HEK293 (cell line): Measurements from ENCODE around the gene KRTAP10-5.

Experiments
- CTCF ChIA-PET: fragments of 350-600 bp; formaldehyde crosslinking; extraction: SDS; loops from one replicate; lab custom pipeline; 2021; ENCODE audit warnings: antibody characterized with exemption; lab: Yijun Ruan, JAX
- POLR2A ChIA-PET: fragments of 300-600 bp; formaldehyde crosslinking; extraction: SDS; loops from one replicate; lab custom pipeline; 2020; ENCODE audit warnings: antibody characterized with exemption, inconsistent platforms; lab: Yijun Ruan, JAX
- H3K27ac ChIP-seq: fragments of 200-500 bp; sonication (Bioruptor generic); 2 replicates; pipeline ENCODE4 v1.5.1; 2014; ENCODE audit warnings: low read depth, low read length, control low read depth, inconsistent platforms; ENCODE audit errors: extremely low read depth
- H3K36me3 ChIP-seq, 2 experiments: fragments of 200-500 bp in 1 of 2; sonication (Bioruptor generic) in 1 of 2; 1 replicate in 1 of 2; 2 replicates in 1 of 2; pipeline ENCODE4 v1.5.1; 2014 to 2017; ENCODE audit warnings: inconsistent platforms in 2 of 2, low read length in 2 of 2; ENCODE audit not compliant: control insufficient read depth in 2 of 2, insufficient read depth in 1 of 2
- H3K4me1 ChIP-seq: fragments of 200-500 bp; sonication (Bioruptor generic); 2 replicates; pipeline ENCODE4 v1.5.1; 2014; ENCODE audit warnings: mild to moderate bottlenecking, low read length, inconsistent platforms; ENCODE audit not compliant: control insufficient read depth, insufficient read depth
- H3K4me3 ChIP-seq: 2 replicates; pipeline ENCODE4 v1.5.1; 2011; ENCODE audit warnings: low read depth, mild to moderate bottlenecking, control low read depth, low read length, moderate library complexity
- H3K9me3 ChIP-seq: fragments of 200-500 bp; sonication (Bioruptor generic); 2 replicates; pipeline ENCODE4 v1.5.1; 2014; ENCODE audit warnings: low read depth, low read length, inconsistent platforms; ENCODE audit not compliant: control insufficient read depth, insufficient read depth
- HIC1 ChIP-seq: fragments of 450-650 bp; formaldehyde crosslinking; IDR thresholded peaks from 2 replicates; pipeline ENCODE4 v1.5.1; 2016; ENCODE audit warnings: missing biosample characterization, missing genetic modification characterization
- MZF1 ChIP-seq: fragments of 450-650 bp; formaldehyde crosslinking; IDR thresholded peaks from 2 replicates; pipeline ENCODE4 v1.5.1; 2017; ENCODE audit warnings: missing biosample characterization, missing genetic modification characterization, borderline replicate concordance
- PRDM2 ChIP-seq: fragments of 450-650 bp; formaldehyde crosslinking; IDR thresholded peaks from 2 replicates; pipeline ENCODE4 v1.5.1; 2016; ENCODE audit warnings: missing biosample characterization, missing genetic modification characterization, borderline replicate concordance
- SETDB1 ChIP-seq: IDR thresholded peaks from one replicate; pipeline ENCODE4 v1.6.1; 2017; ENCODE audit warnings: mild to moderate bottlenecking, low read length, moderate library complexity, mixed read lengths; ENCODE audit not compliant: insufficient read length
- SP3 ChIP-seq: fragments of 450-650 bp; formaldehyde crosslinking; IDR thresholded peaks from 2 replicates; pipeline ENCODE4 v1.5.1; 2016; ENCODE audit warnings: missing biosample characterization, missing genetic modification characterization
- YY2 ChIP-seq: fragments of 450-650 bp; formaldehyde crosslinking; IDR thresholded peaks from 2 replicates; pipeline ENCODE4 v1.5.1; 2016; ENCODE audit warnings: missing biosample characterization, missing genetic modification characterization
- ZBTB1 ChIP-seq: fragments of 450-650 bp; formaldehyde crosslinking; IDR thresholded peaks from 2 replicates; pipeline ENCODE4 v1.5.1; 2016; ENCODE audit warnings: missing biosample characterization, missing genetic modification characterization
- ZEB2 ChIP-seq: fragments of 450-650 bp; formaldehyde crosslinking; IDR thresholded peaks from 2 replicates; pipeline ENCODE4 v1.5.1; 2016; ENCODE audit warnings: missing biosample characterization, missing genetic modification characterization
- ZFHX2 ChIP-seq: fragments of 450-650 bp; formaldehyde crosslinking; conservative IDR thresholded peaks from 2 replicates; pipeline ENCODE4 v1.5.1; 2016; ENCODE audit warnings: missing biosample characterization, missing genetic modification characterization
- ZFP37 ChIP-seq: fragments of 450-650 bp; formaldehyde crosslinking; IDR thresholded peaks from 2 replicates; pipeline ENCODE4 v1.5.1; 2016; ENCODE audit warnings: missing biosample characterization, missing genetic modification characterization
- ZNF132 ChIP-seq: fragments of 450-650 bp; formaldehyde crosslinking; IDR thresholded peaks from 2 replicates; pipeline ENCODE4 v1.5.1; 2017; ENCODE audit warnings: missing biosample characterization, missing genetic modification characterization, borderline replicate concordance
- ZNF211 ChIP-seq: fragments of 450-650 bp; formaldehyde crosslinking; IDR thresholded peaks from 2 replicates; pipeline ENCODE4 v1.5.1; 2016; ENCODE audit warnings: low read depth, missing biosample characterization, missing genetic modification characterization
- ZNF416 ChIP-seq: fragments of 450-650 bp; formaldehyde crosslinking; IDR thresholded peaks from 2 replicates; pipeline ENCODE4 v1.5.1; 2016; ENCODE audit warnings: missing biosample characterization, missing genetic modification characterization
- ZNF433 ChIP-seq: fragments of 450-650 bp; formaldehyde crosslinking; IDR thresholded peaks from 2 replicates; pipeline ENCODE4 v1.5.1; 2016; ENCODE audit warnings: missing biosample characterization, missing genetic modification characterization, low read depth
- ZNF658 ChIP-seq: fragments of 450-650 bp; formaldehyde crosslinking; IDR thresholded peaks from 2 replicates; pipeline ENCODE4; 2016; ENCODE audit warnings: missing biosample characterization, missing genetic modification characterization
- ZNF660 ChIP-seq: fragments of 450-650 bp; IDR thresholded peaks from 2 replicates; pipeline ENCODE4 v1.5.1; 2018; ENCODE audit warnings: missing biosample characterization, mild to moderate bottlenecking, missing genetic modification characterization
- ZNF707 ChIP-seq: fragments of 450-650 bp; formaldehyde crosslinking; IDR thresholded peaks from 2 replicates; pipeline ENCODE4 v1.5.1; 2016; ENCODE audit warnings: missing biosample characterization, missing genetic modification characterization
- ZNF791 ChIP-seq: fragments of 450-650 bp; formaldehyde crosslinking; IDR thresholded peaks from 2 replicates; pipeline ENCODE4 v1.5.1; 2016; ENCODE audit warnings: missing biosample characterization, missing genetic modification characterization
- ZXDB ChIP-seq: fragments of 450-650 bp; formaldehyde crosslinking; IDR thresholded peaks from 2 replicates; pipeline ENCODE4 v1.5.1; 2016; ENCODE audit warnings: missing biosample characterization, missing genetic modification characterization
- TF ChIP-seq, protein P1 (sequence below): fragments of 450-650 bp; formaldehyde crosslinking; IDR thresholded peaks from 2 replicates; pipeline ENCODE4 v1.5.1; 2016; ENCODE audit warnings: missing biosample characterization, missing genetic modification characterization, borderline replicate concordance
- TF ChIP-seq, protein P2 (sequence below): fragments of 450-650 bp; formaldehyde crosslinking; IDR thresholded peaks from 2 replicates; pipeline ENCODE4 v1.5.1; 2016; ENCODE audit warnings: missing biosample characterization, missing genetic modification characterization
- TF ChIP-seq, protein P3 (sequence below): fragments of 450-650 bp; formaldehyde crosslinking; IDR thresholded peaks from 2 replicates; pipeline ENCODE4 v1.5.1; 2016; ENCODE audit warnings: missing biosample characterization, missing genetic modification characterization

The KRTAP10-5 gene

GRCh38 chr21:44617071-44617501 is 36.7 kb upstream of the KRTAP10-5 start:
- H3K36me3 ChIP-seq: no peaks in the 10 kb centered on the region
- TF ChIP-seq HIC1 (tag by site-specific recombination) (no peak), SP3 (no peak), ZNF211 (tag by site-specific recombination) (no peak), PRDM2 (no peak), ZBTB1 (tag by site-specific recombination) (no peak), ZFHX2 (tag by site-specific recombination) (peak; percentile 39)
- TF ChIP-seq, protein P1, sequence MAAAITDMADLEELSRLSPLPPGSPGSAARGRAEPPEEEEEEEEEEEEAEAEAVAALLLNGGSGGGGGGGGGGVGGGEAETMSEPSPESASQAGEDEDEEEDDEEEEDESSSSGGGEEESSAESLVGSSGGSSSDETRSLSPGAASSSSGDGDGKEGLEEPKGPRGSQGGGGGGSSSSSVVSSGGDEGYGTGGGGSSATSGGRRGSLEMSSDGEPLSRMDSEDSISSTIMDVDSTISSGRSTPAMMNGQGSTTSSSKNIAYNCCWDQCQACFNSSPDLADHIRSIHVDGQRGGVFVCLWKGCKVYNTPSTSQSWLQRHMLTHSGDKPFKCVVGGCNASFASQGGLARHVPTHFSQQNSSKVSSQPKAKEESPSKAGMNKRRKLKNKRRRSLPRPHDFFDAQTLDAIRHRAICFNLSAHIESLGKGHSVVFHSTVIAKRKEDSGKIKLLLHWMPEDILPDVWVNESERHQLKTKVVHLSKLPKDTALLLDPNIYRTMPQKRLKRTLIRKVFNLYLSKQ (tag by site-specific recombination): no peak
- TF ChIP-seq, protein P2, sequence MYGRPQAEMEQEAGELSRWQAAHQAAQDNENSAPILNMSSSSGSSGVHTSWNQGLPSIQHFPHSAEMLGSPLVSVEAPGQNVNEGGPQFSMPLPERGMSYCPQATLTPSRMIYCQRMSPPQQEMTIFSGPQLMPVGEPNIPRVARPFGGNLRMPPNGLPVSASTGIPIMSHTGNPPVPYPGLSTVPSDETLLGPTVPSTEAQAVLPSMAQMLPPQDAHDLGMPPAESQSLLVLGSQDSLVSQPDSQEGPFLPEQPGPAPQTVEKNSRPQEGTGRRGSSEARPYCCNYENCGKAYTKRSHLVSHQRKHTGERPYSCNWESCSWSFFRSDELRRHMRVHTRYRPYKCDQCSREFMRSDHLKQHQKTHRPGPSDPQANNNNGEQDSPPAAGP (tag by site-specific recombination): no peak
- TF ChIP-seq, all 188 proteins: peak for 1
- Histone ChIP-seq H3K4me1 (no peaks in the 10 kb centered on the region), H3K27ac (no peak overlapping the region), H3K9me3 (no peaks in the 10 kb centered on the region), H3K4me3 (no peak overlapping the region)
- POLR2A ChIA-PET: no interaction called here
- CTCF ChIA-PET: interaction anchor here (0.6 kb wide), 1 partner anchor 314 kb away, joined by 5 read pairs; no protein-coding TSS in a partner anchor

- CTCF ChIA-PET: interaction anchor here (0.6 kb wide), 1 partner anchor 315 kb away, joined by 5 read pairs; no protein-coding TSS in a partner anchor
- Histone ChIP-seq H3K9me3 (no peaks in the 10 kb centered on the region), H3K4me1 (no peaks in the 10 kb centered on the region), H3K4me3 (no peak overlapping the region), H3K36me3 (no peaks in the 10 kb centered on the region), H3K27ac (no peak overlapping the region)
- POLR2A ChIA-PET: no interaction called here
- no peak for TF ChIP-seq ZNF433
- TF ChIP-seq ZNF658 (tag by site-specific recombination): no peak
- TF ChIP-seq, protein P3, sequence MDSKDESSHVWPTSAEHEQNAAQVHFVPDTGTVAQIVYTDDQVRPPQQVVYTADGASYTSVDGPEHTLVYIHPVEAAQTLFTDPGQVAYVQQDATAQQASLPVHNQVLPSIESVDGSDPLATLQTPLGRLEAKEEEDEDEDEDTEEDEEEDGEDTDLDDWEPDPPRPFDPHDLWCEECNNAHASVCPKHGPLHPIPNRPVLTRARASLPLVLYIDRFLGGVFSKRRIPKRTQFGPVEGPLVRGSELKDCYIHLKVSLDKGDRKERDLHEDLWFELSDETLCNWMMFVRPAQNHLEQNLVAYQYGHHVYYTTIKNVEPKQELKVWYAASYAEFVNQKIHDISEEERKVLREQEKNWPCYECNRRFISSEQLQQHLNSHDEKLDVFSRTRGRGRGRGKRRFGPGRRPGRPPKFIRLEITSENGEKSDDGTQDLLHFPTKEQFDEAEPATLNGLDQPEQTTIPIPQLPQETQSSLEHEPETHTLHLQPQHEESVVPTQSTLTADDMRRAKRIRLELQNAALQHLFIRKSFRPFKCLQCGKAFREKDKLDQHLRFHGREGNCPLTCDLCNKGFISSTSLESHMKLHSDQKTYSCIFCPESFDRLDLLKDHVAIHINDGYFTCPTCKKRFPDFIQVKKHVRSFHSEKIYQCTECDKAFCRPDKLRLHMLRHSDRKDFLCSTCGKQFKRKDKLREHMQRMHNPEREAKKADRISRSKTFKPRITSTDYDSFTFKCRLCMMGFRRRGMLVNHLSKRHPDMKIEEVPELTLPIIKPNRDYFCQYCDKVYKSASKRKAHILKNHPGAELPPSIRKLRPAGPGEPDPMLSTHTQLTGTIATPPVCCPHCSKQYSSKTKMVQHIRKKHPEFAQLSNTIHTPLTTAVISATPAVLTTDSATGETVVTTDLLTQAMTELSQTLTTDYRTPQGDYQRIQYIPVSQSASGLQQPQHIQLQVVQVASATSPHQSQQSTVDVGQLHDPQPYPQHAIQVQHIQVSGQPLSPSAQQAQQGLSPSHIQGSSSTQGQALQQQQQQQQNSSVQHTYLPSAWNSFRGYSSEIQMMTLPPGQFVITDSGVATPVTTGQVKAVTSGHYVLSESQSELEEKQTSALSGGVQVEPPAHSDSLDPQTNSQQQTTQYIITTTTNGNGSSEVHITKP (tag by site-specific recombination): no peak
- TF ChIP-seq ZNF660 (tag by site-specific recombination): no peak
- TF ChIP-seq SETDB1: no peak
- TF ChIP-seq YY2 (tag by site-specific recombination): no peak
- TF ChIP-seq ZNF707: no peak
- TF ChIP-seq ZNF416 (tag by site-specific recombination): no peak
- TF ChIP-seq ZFP37 (tag by site-specific recombination): no peak
- no peak for TF ChIP-seq ZXDB (tag by site-specific recombination)
- no peak for TF ChIP-seq ZEB2
- no peak for TF ChIP-seq ZNF791 (tag by site-specific recombination)
- TF ChIP-seq MZF1 (tag by site-specific recombination): no peak
- TF ChIP-seq ZNF132 (tag by site-specific recombination): no peak
These were observed 36.2 kb upstream of the KRTAP10-5 start for GRCh38 chr21:44616591-44616926.
